Activated naive CD4-positive, alpha-beta T cell treated with anti-CD3 and anti-CD28 coated beads, Interleukin-2, amount 50 U/mL, for 24 hours (primary cell): ENCODE results near the gene TMEM213.
"Not testable (repeated sequence)": the region's sequence is repeated elsewhere in the genome, so short reads cannot be mapped to it uniquely, and the experiment has no call there.

Experiments used
- H3K27ac Mint-ChIP-seq: one replicate; pipeline ENCODE4 v1.8.0; 2021; ENCODE audit warnings: mild to moderate bottlenecking, mixed read lengths
- H3K27me3 Mint-ChIP-seq: one replicate; pipeline ENCODE4 v1.8.0; 2021; ENCODE audit warnings: mixed read lengths
- H3K36me3 Mint-ChIP-seq: one replicate; pipeline ENCODE4 v1.8.0; 2021; ENCODE audit warnings: mixed read lengths
- H3K4me1 Mint-ChIP-seq: one replicate; pipeline ENCODE4 v1.8.0; 2021; ENCODE audit warnings: mixed read lengths
- H3K4me3 Mint-ChIP-seq: one replicate; pipeline ENCODE4 v1.8.0; 2021; ENCODE audit warnings: mild to moderate bottlenecking, mixed read lengths
- H3K9me3 Mint-ChIP-seq: one replicate; pipeline ENCODE4 v1.8.0; 2021; ENCODE audit warnings: mixed read lengths

TMEM213 gene

DNA sequence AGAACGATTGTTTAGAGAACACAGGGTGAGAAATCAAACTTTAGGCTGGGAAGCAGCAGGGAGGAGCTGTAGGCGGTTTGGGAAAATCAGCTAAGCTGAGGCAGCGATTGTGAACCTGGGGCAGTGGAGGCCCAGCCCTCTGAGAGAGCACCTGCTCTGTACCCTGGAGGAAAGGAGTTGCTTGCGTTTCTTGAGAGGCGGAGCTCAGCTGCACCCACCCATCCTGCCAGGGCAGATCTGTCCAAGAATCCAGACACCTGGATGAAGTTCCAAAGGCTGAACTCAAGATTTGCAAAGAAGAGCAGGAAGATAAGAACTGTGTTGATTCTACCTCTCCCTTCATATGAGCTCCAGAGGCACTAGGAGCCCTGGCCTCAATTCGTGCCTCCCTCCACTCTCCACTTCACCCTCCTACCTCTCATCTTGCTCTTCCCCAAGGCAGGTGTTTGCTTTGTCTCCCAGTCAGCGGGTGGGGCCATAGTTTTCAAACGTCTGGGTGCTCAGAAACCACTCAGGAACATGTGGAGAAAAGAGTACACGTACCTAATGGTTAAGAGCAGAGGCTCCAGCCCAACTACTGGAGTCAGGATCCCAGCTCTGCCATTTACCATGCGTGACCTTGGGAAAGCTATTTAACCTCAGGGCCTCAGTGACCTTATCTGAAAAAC is 21.5 kb upstream of the TMEM213 start:
- Mint-ChIP-seq H3K4me3 (no peak overlapping the region), H3K27me3 (no peaks in the 10 kb centered on the region), H3K4me1 (no peaks in the 10 kb centered on the region), H3K36me3 (no peaks in the 10 kb centered on the region), H3K9me3 (no peaks in the 10 kb centered on the region), H3K27ac (no peak overlapping the region)

DNA sequence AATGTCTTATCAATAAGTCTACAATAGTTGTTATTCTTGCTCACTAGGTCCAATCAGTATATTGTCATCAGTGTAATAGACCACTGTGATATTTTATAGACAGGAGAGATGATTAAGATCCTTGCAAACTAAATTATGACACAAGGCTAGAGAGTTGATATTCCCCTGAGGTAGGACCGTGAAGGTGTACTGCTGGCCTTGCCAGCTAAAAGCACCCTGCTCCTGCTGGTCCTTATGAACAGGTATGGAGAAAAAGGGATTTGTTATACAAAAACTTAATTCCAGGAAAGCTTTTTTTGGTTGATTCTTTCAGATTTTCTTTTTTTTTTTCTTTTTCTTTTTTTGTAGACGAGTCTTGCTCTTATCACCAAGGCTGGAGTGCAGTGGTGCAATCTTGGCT is 16.8 kb upstream of the TMEM213 start:
- H3K27ac Mint-ChIP-seq, result no peak overlapping the region
- no peaks in the 10 kb centered on the region for H3K4me1 Mint-ChIP-seq

DNA sequence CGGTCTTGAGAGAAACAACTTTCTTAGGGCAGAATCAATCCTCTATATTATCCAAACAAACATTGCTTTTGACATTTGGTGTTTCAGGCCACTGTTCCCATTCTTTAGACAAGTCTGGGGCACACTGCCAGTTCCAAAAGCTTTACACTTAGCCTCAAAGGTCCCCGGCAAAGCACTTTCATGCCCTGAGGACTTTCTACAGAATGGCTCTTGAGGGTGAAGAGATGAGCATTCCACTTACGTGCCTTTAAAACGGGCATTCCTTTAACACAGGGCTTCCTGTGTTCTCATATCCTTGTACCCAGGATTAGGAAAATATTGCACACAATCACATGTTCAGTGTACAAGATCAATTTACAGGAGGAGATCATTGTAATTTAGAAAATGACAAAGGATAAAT is 13.1 kb upstream of the TMEM213 start:
- Mint-ChIP-seq H3K27me3 (peaks cover 3% of the 10 kb centered on the region), H3K27ac (no peak overlapping the region), H3K4me3 (no peak overlapping the region), H3K9me3 (peaks cover 12% of the 10 kb centered on the region), H3K4me1 (no peaks in the 10 kb centered on the region), H3K36me3 (peaks cover 8% of the 10 kb centered on the region)

More for the DNA sequence above, 16.8 kb upstream of the TMEM213 start:
- Mint-ChIP-seq H3K4me3 (no peak overlapping the region), H3K27me3 (no peaks in the 10 kb centered on the region), H3K9me3 (peaks cover 6% of the 10 kb centered on the region), H3K36me3 (peaks cover 7% of the 10 kb centered on the region)

GRCh38 chr7:138785587-138786437 is 12.0 kb upstream of the TMEM213 start:
- Mint-ChIP-seq H3K36me3 (peaks cover 8% of the 10 kb centered on the region), H3K4me3 (no peak overlapping the region), H3K27me3 (peaks cover 3% of the 10 kb centered on the region), H3K9me3 (peaks cover 12% of the 10 kb centered on the region), H3K27ac (no peak overlapping the region), H3K4me1 (no peaks in the 10 kb centered on the region)

DNA sequence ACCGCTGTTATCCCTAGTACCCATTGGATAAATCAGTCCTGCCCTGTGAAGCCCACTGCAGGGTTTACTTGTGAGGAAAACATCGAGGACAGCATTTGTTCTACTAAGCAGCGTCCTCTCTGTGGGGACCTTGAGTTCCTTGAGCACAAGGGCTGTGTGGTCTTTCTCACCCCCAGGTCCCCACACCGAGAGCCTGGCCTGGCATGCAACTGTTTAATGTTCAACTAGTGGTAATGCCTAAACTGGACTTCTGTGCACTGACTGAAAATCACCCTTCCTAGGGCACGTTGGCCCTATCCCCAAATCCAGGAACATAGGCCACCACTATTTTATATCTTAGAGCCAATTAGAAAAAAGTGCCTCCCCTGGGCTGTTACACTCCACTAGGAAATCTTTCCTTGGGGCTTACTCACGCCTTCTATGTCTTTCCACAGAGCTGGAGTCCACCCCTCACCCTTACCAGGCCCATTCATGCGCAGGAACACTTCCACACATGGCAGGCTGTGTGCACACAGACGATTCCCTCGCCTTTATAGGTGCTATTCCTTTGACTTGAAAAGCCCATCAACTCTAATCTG is 1.7 kb upstream of the TMEM213 start:
- Mint-ChIP-seq H3K27me3 (no peaks in the 10 kb centered on the region), H3K36me3 (no peaks in the 10 kb centered on the region), H3K27ac (no peak overlapping the region), H3K9me3 (no peaks in the 10 kb centered on the region), H3K4me1 (no peaks in the 10 kb centered on the region), H3K4me3 (no peak overlapping the region)

DNA sequence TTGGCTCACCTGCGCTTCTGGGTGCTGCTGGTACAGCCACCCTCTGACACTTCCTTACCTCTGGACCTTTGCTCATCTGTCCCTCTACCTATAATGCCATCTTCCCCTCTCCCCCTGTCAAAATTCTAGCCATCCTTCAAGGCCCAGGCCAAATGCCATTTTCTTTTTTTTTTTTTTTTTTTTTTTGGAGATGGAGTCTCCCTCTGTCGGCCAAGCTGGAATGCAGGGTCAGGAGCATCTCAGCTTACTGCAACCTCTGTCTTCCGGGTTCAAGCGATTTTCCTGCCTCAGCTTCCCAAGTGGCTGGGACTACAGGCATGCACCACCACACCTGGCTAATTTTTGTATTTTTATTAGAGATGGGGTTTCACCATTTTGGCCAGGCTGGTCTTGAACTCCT is 748 bp upstream of the TMEM213 start:
- not testable (repeated sequence) for H3K9me3 Mint-ChIP-seq, H3K4me3 Mint-ChIP-seq, H3K4me1 Mint-ChIP-seq, H3K36me3 Mint-ChIP-seq, H3K27ac Mint-ChIP-seq, H3K27me3 Mint-ChIP-seq

- no peak overlapping the region for H3K4me3 Mint-ChIP-seq
- no peak overlapping the region for H3K27ac Mint-ChIP-seq
These were observed 1.0 kb downstream of the TMEM213 start for GRCh38 chr7:138798836-138799235.

DNA sequence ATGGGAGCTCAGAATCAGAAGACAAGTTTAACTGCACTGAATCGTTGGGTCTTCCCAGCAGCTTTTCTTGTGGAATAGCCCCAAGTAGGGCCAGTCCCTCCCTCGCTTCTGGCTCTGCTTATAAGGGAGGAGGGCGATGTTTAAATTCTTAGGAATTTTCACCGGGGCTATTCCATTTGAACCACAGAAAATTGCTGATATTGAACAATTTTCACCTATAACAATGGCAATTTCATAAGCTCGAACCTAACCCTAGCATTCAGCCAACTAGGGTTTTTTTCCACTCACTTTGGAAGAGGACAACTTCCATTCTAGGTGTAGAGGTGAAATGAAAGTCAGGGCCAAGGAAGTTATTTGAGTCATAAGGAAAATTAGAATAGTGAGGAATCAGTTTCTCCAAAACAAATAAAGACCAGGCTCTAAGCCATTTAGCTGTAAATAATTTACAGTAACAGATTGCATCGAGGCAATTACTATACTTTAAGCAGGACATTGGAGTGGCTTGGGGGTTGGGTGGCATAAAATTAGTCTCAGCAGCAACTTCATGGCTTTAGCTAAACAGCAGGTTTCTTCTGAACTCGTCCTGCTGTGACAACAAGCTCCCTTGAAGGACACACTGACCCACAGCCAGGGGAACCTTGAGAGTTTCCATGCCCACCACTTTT is 1.7 kb downstream of the TMEM213 start:
- Mint-ChIP-seq H3K27ac (no peak overlapping the region), H3K27me3 (no peaks in the 10 kb centered on the region), H3K4me1 (no peaks in the 10 kb centered on the region), H3K4me3 (no peak overlapping the region), H3K9me3 (no peaks in the 10 kb centered on the region), H3K36me3 (no peaks in the 10 kb centered on the region)

More at GRCh38 chr7:138798836-138799235, 1.0 kb downstream of the TMEM213 start:
- H3K9me3 Mint-ChIP-seq, result no peaks in the 10 kb centered on the region
- H3K4me1 Mint-ChIP-seq, result no peaks in the 10 kb centered on the region
- H3K36me3 Mint-ChIP-seq, result no peaks in the 10 kb centered on the region
- no peaks in the 10 kb centered on the region for H3K27me3 Mint-ChIP-seq

- Mint-ChIP-seq H3K27ac (no peak overlapping the region), H3K27me3 (no peaks in the 10 kb centered on the region), H3K4me3 (no peak overlapping the region), H3K9me3 (no peaks in the 10 kb centered on the region), H3K4me1 (no peaks in the 10 kb centered on the region), H3K36me3 (no peaks in the 10 kb centered on the region)
These were observed 3.5 kb downstream of the TMEM213 start for GRCh38 chr7:138801256-138801655.

GRCh38 chr7:138802706-138803105 is 4.9 kb downstream of the TMEM213 start:
- H3K27ac Mint-ChIP-seq, result no peak overlapping the region
- no peak overlapping the region for H3K4me3 Mint-ChIP-seq
- H3K4me1 Mint-ChIP-seq, result no peaks in the 10 kb centered on the region
- no peaks in the 10 kb centered on the region for H3K27me3 Mint-ChIP-seq
- H3K36me3 Mint-ChIP-seq, result no peaks in the 10 kb centered on the region
- H3K9me3 Mint-ChIP-seq, result no peaks in the 10 kb centered on the region

- Mint-ChIP-seq H3K4me3 (no peak overlapping the region), H3K9me3 (no peaks in the 10 kb centered on the region), H3K36me3 (no peaks in the 10 kb centered on the region), H3K27ac (no peak overlapping the region), H3K4me1 (no peaks in the 10 kb centered on the region), H3K27me3 (no peaks in the 10 kb centered on the region)
These were observed 6.8 kb downstream of the TMEM213 start for GRCh38 chr7:138804618-138805017.

GRCh38 chr7:138809346-138809745 is 11.6 kb downstream of the TMEM213 start:
- H3K27ac Mint-ChIP-seq, result no peak overlapping the region

GRCh38 chr7:138811327-138811726 is 13.5 kb downstream of the TMEM213 start:
- H3K36me3 Mint-ChIP-seq, H3K9me3 Mint-ChIP-seq, H3K4me1 Mint-ChIP-seq, H3K27me3 Mint-ChIP-seq, H3K27ac Mint-ChIP-seq, H3K4me3 Mint-ChIP-seq: not testable (repeated sequence)

More at GRCh38 chr7:138809346-138809745, 11.6 kb downstream of the TMEM213 start:
- no peaks in the 10 kb centered on the region for H3K36me3 Mint-ChIP-seq
- H3K27me3 Mint-ChIP-seq, result no peaks in the 10 kb centered on the region
- no peak overlapping the region for H3K4me3 Mint-ChIP-seq
- H3K9me3 Mint-ChIP-seq, result no peaks in the 10 kb centered on the region
- no peaks in the 10 kb centered on the region for H3K4me1 Mint-ChIP-seq

GRCh38 chr7:138813945-138814344 is 16.2 kb downstream of the TMEM213 start:
- no peak overlapping the region for H3K27ac Mint-ChIP-seq
- no peaks in the 10 kb centered on the region for H3K4me1 Mint-ChIP-seq
- no peaks in the 10 kb centered on the region for H3K27me3 Mint-ChIP-seq
- H3K9me3 Mint-ChIP-seq, result no peaks in the 10 kb centered on the region
- H3K36me3 Mint-ChIP-seq, result no peaks in the 10 kb centered on the region
- no peak overlapping the region for H3K4me3 Mint-ChIP-seq

DNA sequence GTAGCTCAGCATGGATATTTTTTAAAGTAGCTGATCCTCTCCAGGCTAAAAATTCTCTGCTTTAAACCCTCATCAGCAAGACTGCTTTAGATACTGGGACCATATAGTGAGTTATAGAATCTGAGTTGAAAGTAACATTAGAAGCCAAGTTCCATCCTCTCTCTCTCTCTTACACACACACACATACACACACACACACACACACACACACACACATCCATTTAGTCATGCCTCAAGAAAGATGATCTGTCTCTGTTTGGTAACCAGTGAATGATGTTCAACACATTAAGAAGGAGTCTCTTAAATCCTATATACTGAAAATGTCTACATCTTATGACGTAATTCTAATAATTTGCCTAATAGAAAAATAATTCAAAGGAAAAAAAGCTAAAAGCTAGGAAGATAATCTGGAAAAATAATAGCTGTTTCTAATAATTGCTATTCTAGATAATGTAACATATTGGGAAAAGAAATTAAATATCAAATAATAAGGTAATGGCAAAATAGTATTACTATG is 17.1 kb downstream of the TMEM213 start:
- no peak overlapping the region for H3K27ac Mint-ChIP-seq
- H3K9me3 Mint-ChIP-seq, result no peaks in the 10 kb centered on the region
- H3K4me1 Mint-ChIP-seq, result no peaks in the 10 kb centered on the region
- H3K4me3 Mint-ChIP-seq, result no peak overlapping the region
- H3K36me3 Mint-ChIP-seq, result no peaks in the 10 kb centered on the region
- no peaks in the 10 kb centered on the region for H3K27me3 Mint-ChIP-seq
